Naive thymus-derived CD8-positive, alpha-beta T cell (primary cell): ENCODE results near the gene APBA1. TPM values are rescaled to one million over a fixed set of nuclear protein-coding genes. Genes with fewer than 3 reads are reported as not detected.
A peak's percentile ranks its signal among the peaks of the same experiment; 100 is the strongest.

ENCODE experiments used
- ATAC-seq, 2 donors: fragments of 150-1000 bp; cut with Tn5 transposase in 1 of 2; sonication (Bioruptor Pico), chemical (Tn5 transposase) in 1 of 2; 1 replicate in 1 of 2; 2 replicates in 1 of 2; pipeline ENCODE4 v1.10.0; 2021; ENCODE audit warnings: mild to moderate bottlenecking in 2 of 2, moderate library complexity in 2 of 2
- POLR2A ChIA-PET: fragments of 350-600 bp; sonication (Branson Sonifier 250); formaldehyde crosslinking; loops from one replicate; lab custom pipeline; 2021; ENCODE audit warnings: antibody characterized with exemption; lab: Charles Lee
- DNase-seq, 10 donors: peaks; one replicate each; pipeline versions ENCODE4 v3.0.0 to v3.0.0-alpha.2; 2020 to 2022
- H3K27ac Mint-ChIP-seq, 10 donors: one replicate each; pipeline ENCODE4 v1.8.0; 2020 to 2022; ENCODE audit warnings: mild to moderate bottlenecking in 10 of 10, mixed read lengths in 10 of 10, moderate library complexity in 4 of 10, inconsistent platforms in 1 of 10
- H3K27me3 Mint-ChIP-seq, 5 donors: one replicate each; pipeline ENCODE4 v1.8.0; 2021 to 2022; ENCODE audit warnings: mixed read lengths in 5 of 5
- H3K36me3 Mint-ChIP-seq, 3 donors: one replicate each; pipeline ENCODE4 v1.8.0; 2020 to 2022; ENCODE audit warnings: mixed read lengths in 3 of 3, mild to moderate bottlenecking in 2 of 3, inconsistent platforms in 1 of 3
- H3K4me1 Mint-ChIP-seq, 4 donors: one replicate each; pipeline ENCODE4 v1.8.0; 2021 to 2022; ENCODE audit warnings: mixed read lengths in 4 of 4
- H3K4me3 Mint-ChIP-seq, 10 donors: one replicate each; pipeline ENCODE4 v1.8.0; 2020 to 2022; ENCODE audit warnings: mild to moderate bottlenecking in 10 of 10, mixed read lengths in 10 of 10, moderate library complexity in 6 of 10, inconsistent platforms in 1 of 10
- H3K9me3 Mint-ChIP-seq, 9 donors: one replicate each; pipeline ENCODE4 v1.8.0; 2020 to 2022; ENCODE audit warnings: mixed read lengths in 9 of 9, mild to moderate bottlenecking in 3 of 9, inconsistent platforms in 1 of 9, moderate library complexity in 1 of 9
- polyA plus RNA-seq, 3 donors: library from polyadenylated mRNA; unstranded; fragments of 300-500 nt; fragmentation: Illumina TruSeq; gene quantifications; one replicate each; pipeline ENCODE4 v1.2.3, GENCODE V29; 2021
- total RNA-seq, 8 experiments: library from RNA in 2 of 8; stranded (reverse) in 2 of 8; gene quantifications; one replicate each; pipeline ENCODE4 v1.2.3 and lab custom pipeline; 2021 to 2026

APBA1 gene
- total and polyA plus RNA-seq, 5 experiments from 2014 or later: 0.03 to 1.2 (median 0.49) TPM; not detected in 2

- peaks cover 0 to 17% (median 1%) of the 10 kb centered on the region in 5 donors for H3K27me3 Mint-ChIP-seq
- no peak for DNase-seq
- H3K4me3 Mint-ChIP-seq: no peak overlapping the region
- H3K36me3 Mint-ChIP-seq: no peaks in the 10 kb centered on the region
- H3K27ac Mint-ChIP-seq: no peak overlapping the region
- H3K9me3 Mint-ChIP-seq: peaks cover 0 to 4% (median 0%) of the 10 kb centered on the region in 9 donors
- H3K4me1 Mint-ChIP-seq: no peaks in the 10 kb centered on the region
- POLR2A ChIA-PET: no interaction called here
- no peak for ATAC-seq
These were observed 175.2 kb downstream of the APBA1 start for GRCh38 chr9:69496846-69497450.

GRCh38 chr9:69495296-69495695 lies 176.9 kb downstream of the APBA1 start:
- Mint-ChIP-seq H3K36me3 (no peaks in the 10 kb centered on the region), H3K9me3 (peaks cover 0 to 4% (median 0%) of the 10 kb centered on the region in 9 donors), H3K4me1 (no peaks in the 10 kb centered on the region), H3K27me3 (peaks cover 0 to 17% (median 1%) of the 10 kb centered on the region in 5 donors), H3K4me3 (no peak overlapping the region), H3K27ac (no peak overlapping the region)
- POLR2A ChIA-PET: no interaction called here
- DNase-seq (no peak), ATAC-seq (no peak)

GRCh38 chr9:69494763-69495162 lies 177.4 kb downstream of the APBA1 start:
- DNase-seq (no peak), ATAC-seq (no peak)
- POLR2A ChIA-PET: no interaction called here
- Mint-ChIP-seq H3K36me3 (no peaks in the 10 kb centered on the region), H3K27ac (no peak overlapping the region), H3K9me3 (peaks cover 0 to 4% (median 0%) of the 10 kb centered on the region in 9 donors), H3K4me1 (no peaks in the 10 kb centered on the region), H3K27me3 (peaks cover 0 to 17% (median 1%) of the 10 kb centered on the region in 5 donors), H3K4me3 (no peak overlapping the region)

GRCh38 chr9:69494208-69494607 lies 178.0 kb downstream of the APBA1 start:
- DNase-seq: no peak
- Mint-ChIP-seq H3K9me3 (peaks cover 0 to 5% (median 0%) of the 10 kb centered on the region in 9 donors), H3K36me3 (no peaks in the 10 kb centered on the region), H3K27me3 (peaks cover 0 to 17% (median 1%) of the 10 kb centered on the region in 5 donors), H3K27ac (no peak overlapping the region), H3K4me1 (no peaks in the 10 kb centered on the region), H3K4me3 (no peak overlapping the region)
- no peak for ATAC-seq
- POLR2A ChIA-PET: no interaction called here

- H3K27ac Mint-ChIP-seq: no peak overlapping the region
- POLR2A ChIA-PET: no interaction called here
- H3K27me3 Mint-ChIP-seq: peaks cover 0 to 3% (median 1%) of the 10 kb centered on the region in 5 donors
- no peak overlapping the region for H3K4me3 Mint-ChIP-seq
- H3K4me1 Mint-ChIP-seq: no peaks in the 10 kb centered on the region
- DNase-seq (no peak), ATAC-seq (no peak)
- H3K9me3 Mint-ChIP-seq: peaks cover 0 to 5% (median 0%) of the 10 kb centered on the region in 9 donors
- no peaks in the 10 kb centered on the region for H3K36me3 Mint-ChIP-seq
These were observed 185.7 kb downstream of the APBA1 start for GRCh38 chr9:69486498-69486897.

GRCh38 chr9:69485466-69485865 lies 186.7 kb downstream of the APBA1 start:
- DNase-seq (no peak), ATAC-seq (no peak)
- Mint-ChIP-seq H3K27ac (no peak overlapping the region), H3K4me3 (no peak overlapping the region), H3K9me3 (peaks cover 0 to 5% (median 0%) of the 10 kb centered on the region in 9 donors), H3K36me3 (no peaks in the 10 kb centered on the region), H3K27me3 (peaks cover 0 to 3% (median 1%) of the 10 kb centered on the region in 5 donors), H3K4me1 (no peaks in the 10 kb centered on the region)
- POLR2A ChIA-PET: no interaction called here

- ATAC-seq (no peak), DNase-seq (no peak)
- no peak overlapping the region for H3K4me3 Mint-ChIP-seq
- H3K9me3 Mint-ChIP-seq: peaks cover 0 to 5% (median 0%) of the 10 kb centered on the region in 9 donors
- no peak overlapping the region for H3K27ac Mint-ChIP-seq
- H3K4me1 Mint-ChIP-seq: no peaks in the 10 kb centered on the region
- peaks cover 0 to 3% (median 1%) of the 10 kb centered on the region in 5 donors for H3K27me3 Mint-ChIP-seq
- POLR2A ChIA-PET: no interaction called here
- no peaks in the 10 kb centered on the region for H3K36me3 Mint-ChIP-seq
These were observed 188.2 kb downstream of the APBA1 start for GRCh38 chr9:69483886-69484422.

GRCh38 chr9:69476797-69477196 lies 195.4 kb downstream of the APBA1 start:
- Mint-ChIP-seq H3K9me3 (no peaks in the 10 kb centered on the region), H3K27ac (peak overlapping the region in 1 of 10 donors; percentile 57), H3K4me1 (peaks cover 6 to 30% (median 26%) of the 10 kb centered on the region in 4 donors), H3K4me3 (peak overlapping the region in 2 of 10 donors; percentile 53 to 65), H3K36me3 (no peaks in the 10 kb centered on the region), H3K27me3 (peaks cover 1 to 12% (median 6%) of the 10 kb centered on the region in 5 donors)
- DNase-seq (no peak), ATAC-seq (no peak)
- POLR2A ChIA-PET: no interaction called here

GRCh38 chr9:69476016-69476415 lies 196.2 kb downstream of the APBA1 start:
- Mint-ChIP-seq H3K27me3 (peaks cover 1 to 12% (median 6%) of the 10 kb centered on the region in 5 donors), H3K36me3 (no peaks in the 10 kb centered on the region), H3K4me1 (peaks cover 6 to 30% (median 26%) of the 10 kb centered on the region in 4 donors), H3K4me3 (peak overlapping the region in 8 of 10 donors; percentile 6 to 65 (median 60)), H3K9me3 (no peaks in the 10 kb centered on the region), H3K27ac (peak overlapping the region in 6 of 10 donors; percentile 1 to 57 (median 10))
- ATAC-seq: peak in 1 of 2 donors; percentile 58
- POLR2A ChIA-PET: no interaction called here
- DNase-seq: peak in 5 of 10 donors; percentile 2 to 33 (median 9)

GRCh38 chr9:69474821-69475220 lies 197.3 kb downstream of the APBA1 start:
- H3K4me3 Mint-ChIP-seq: peak overlapping the region in 8 of 10 donors; percentile 10 to 70 (median 56)
- peak overlapping the region in 3 of 10 donors; percentile 13 to 74 (median 57) for H3K27ac Mint-ChIP-seq
- DNase-seq: peak in 1 of 10 donors; percentile 4

GRCh38 chr9:69472101-69472620 lies 200.0 kb downstream of the APBA1 start:
- DNase-seq: no peak
- Mint-ChIP-seq H3K27ac (no peak overlapping the region), H3K4me3 (no peak overlapping the region), H3K9me3 (no peaks in the 10 kb centered on the region), H3K36me3 (no peaks in the 10 kb centered on the region), H3K4me1 (peaks cover 6 to 30% (median 26%) of the 10 kb centered on the region in 4 donors), H3K27me3 (peaks cover 1 to 12% (median 6%) of the 10 kb centered on the region in 5 donors)
- POLR2A ChIA-PET: no interaction called here
- ATAC-seq: no peak

More at GRCh38 chr9:69474821-69475220, 197.3 kb downstream of the APBA1 start:
- no peaks in the 10 kb centered on the region for H3K36me3 Mint-ChIP-seq
- peak in 1 of 2 donors; percentile 33 for ATAC-seq
- POLR2A ChIA-PET: no interaction called here
- H3K9me3 Mint-ChIP-seq: no peaks in the 10 kb centered on the region
- peaks cover 1 to 12% (median 6%) of the 10 kb centered on the region in 5 donors for H3K27me3 Mint-ChIP-seq
- H3K4me1 Mint-ChIP-seq: peaks cover 6 to 30% (median 26%) of the 10 kb centered on the region in 4 donors

GRCh38 chr9:69471433-69471832 lies 200.7 kb downstream of the APBA1 start:
- H3K4me3 Mint-ChIP-seq: no peak overlapping the region
- ATAC-seq: no peak
- H3K9me3 Mint-ChIP-seq: no peaks in the 10 kb centered on the region
- no peak for DNase-seq
- H3K36me3 Mint-ChIP-seq: no peaks in the 10 kb centered on the region
- peaks cover under 1 to 12% (median 3%) of the 10 kb centered on the region in 5 donors for H3K27me3 Mint-ChIP-seq
- H3K4me1 Mint-ChIP-seq: peaks cover 6 to 25% (median 20%) of the 10 kb centered on the region in 4 donors
- POLR2A ChIA-PET: no interaction called here
- no peak overlapping the region for H3K27ac Mint-ChIP-seq
